ENCODE measurements around the gene CCDC9B. TPM values are rescaled to one million over a fixed set of nuclear protein-coding genes. Genes with fewer than 3 reads are reported as not detected.

The CCDC9B gene
- total RNA-seq, 1 experiment from 2014 or later: 1.4 TPM

DNA sequence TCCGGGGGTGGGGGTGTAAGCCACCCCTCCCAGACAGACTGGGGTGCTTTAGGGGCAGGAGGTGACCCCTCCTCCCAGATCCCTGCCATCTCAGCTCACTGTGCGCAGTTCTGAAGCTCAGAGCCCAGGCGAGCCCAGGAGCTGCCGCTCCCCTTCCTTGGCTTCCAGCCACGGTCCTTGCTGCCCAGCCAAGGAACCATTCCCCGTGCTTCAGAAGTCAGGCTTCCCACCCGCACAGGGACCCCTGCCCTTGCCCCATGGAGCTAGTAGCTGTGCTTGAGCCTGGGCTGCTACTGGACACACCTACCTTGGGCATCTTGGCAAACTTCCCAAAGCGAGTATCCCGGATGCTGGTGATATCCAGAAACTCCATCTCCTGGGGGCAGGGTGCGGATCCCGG lies 37.8 kb downstream of the CCDC9B start:
- ChIA-PET POLR2A (interaction anchor here (1.0 kb wide), 1 partner anchor 37 kb away, joined by 3 read pairs; no protein-coding TSS in a partner anchor), CTCF (interaction anchor here (1.0 to 12.4 kb wide), 6 partner anchors 15 to 36 kb away, joined by 3 to 341 read pairs (median 31); partner anchors contain the start of genes ANKRD63 and INAFM2)
- TF ChIP-seq, protein P1, sequence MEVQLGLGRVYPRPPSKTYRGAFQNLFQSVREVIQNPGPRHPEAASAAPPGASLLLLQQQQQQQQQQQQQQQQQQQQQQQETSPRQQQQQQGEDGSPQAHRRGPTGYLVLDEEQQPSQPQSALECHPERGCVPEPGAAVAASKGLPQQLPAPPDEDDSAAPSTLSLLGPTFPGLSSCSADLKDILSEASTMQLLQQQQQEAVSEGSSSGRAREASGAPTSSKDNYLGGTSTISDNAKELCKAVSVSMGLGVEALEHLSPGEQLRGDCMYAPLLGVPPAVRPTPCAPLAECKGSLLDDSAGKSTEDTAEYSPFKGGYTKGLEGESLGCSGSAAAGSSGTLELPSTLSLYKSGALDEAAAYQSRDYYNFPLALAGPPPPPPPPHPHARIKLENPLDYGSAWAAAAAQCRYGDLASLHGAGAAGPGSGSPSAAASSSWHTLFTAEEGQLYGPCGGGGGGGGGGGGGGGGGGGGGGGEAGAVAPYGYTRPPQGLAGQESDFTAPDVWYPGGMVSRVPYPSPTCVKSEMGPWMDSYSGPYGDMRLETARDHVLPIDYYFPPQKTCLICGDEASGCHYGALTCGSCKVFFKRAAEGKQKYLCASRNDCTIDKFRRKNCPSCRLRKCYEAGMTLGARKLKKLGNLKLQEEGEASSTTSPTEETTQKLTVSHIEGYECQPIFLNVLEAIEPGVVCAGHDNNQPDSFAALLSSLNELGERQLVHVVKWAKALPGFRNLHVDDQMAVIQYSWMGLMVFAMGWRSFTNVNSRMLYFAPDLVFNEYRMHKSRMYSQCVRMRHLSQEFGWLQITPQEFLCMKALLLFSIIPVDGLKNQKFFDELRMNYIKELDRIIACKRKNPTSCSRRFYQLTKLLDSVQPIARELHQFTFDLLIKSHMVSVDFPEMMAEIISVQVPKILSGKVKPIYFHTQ (CRISPR knock-in tag; IDR thresholded peaks at IDR 0.05): no peak
- TF ChIP-seq, protein P2, sequence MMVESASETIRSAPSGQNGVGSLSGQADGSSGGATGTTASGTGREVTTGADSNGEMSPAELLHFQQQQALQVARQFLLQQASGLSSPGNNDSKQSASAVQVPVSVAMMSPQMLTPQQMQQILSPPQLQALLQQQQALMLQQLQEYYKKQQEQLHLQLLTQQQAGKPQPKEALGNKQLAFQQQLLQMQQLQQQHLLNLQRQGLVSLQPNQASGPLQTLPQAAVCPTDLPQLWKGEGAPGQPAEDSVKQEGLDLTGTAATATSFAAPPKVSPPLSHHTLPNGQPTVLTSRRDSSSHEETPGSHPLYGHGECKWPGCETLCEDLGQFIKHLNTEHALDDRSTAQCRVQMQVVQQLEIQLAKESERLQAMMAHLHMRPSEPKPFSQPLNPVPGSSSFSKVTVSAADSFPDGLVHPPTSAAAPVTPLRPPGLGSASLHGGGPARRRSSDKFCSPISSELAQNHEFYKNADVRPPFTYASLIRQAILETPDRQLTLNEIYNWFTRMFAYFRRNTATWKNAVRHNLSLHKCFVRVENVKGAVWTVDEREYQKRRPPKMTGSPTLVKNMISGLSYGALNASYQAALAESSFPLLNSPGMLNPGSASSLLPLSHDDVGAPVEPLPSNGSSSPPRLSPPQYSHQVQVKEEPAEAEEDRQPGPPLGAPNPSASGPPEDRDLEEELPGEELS (CRISPR knock-in tag; IDR thresholded peaks at IDR 0.05): no peak
- TF ChIP-seq, protein P3, sequence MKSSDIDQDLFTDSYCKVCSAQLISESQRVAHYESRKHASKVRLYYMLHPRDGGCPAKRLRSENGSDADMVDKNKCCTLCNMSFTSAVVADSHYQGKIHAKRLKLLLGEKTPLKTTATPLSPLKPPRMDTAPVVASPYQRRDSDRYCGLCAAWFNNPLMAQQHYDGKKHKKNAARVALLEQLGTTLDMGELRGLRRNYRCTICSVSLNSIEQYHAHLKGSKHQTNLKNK (CRISPR knock-in tag; IDR thresholded peaks at IDR 0.05): no peak
- TF ChIP-seq EMX1 (CRISPR knock-in tag; IDR thresholded peaks at IDR 0.05): no peak
- no peak for TF ChIP-seq MXD4 (CRISPR knock-in tag; IDR thresholded peaks at IDR 0.05; ENCODE audit: borderline replicate concordance)
- no peak for TF ChIP-seq FOXP1 (CRISPR knock-in tag; IDR thresholded peaks at IDR 0.05; ENCODE audit: borderline replicate concordance)
- TF ChIP-seq NR2C2 (CRISPR knock-in tag; IDR thresholded peaks at IDR 0.05): no peak
- TF ChIP-seq, protein P4, sequence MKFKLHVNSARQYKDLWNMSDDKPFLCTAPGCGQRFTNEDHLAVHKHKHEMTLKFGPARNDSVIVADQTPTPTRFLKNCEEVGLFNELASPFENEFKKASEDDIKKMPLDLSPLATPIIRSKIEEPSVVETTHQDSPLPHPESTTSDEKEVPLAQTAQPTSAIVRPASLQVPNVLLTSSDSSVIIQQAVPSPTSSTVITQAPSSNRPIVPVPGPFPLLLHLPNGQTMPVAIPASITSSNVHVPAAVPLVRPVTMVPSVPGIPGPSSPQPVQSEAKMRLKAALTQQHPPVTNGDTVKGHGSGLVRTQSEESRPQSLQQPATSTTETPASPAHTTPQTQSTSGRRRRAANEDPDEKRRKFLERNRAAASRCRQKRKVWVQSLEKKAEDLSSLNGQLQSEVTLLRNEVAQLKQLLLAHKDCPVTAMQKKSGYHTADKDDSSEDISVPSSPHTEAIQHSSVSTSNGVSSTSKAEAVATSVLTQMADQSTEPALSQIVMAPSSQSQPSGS (CRISPR knock-in tag; IDR thresholded peaks at IDR 0.05; ENCODE audit: borderline replicate concordance, low read depth): no peak
- TF ChIP-seq, protein P5, sequence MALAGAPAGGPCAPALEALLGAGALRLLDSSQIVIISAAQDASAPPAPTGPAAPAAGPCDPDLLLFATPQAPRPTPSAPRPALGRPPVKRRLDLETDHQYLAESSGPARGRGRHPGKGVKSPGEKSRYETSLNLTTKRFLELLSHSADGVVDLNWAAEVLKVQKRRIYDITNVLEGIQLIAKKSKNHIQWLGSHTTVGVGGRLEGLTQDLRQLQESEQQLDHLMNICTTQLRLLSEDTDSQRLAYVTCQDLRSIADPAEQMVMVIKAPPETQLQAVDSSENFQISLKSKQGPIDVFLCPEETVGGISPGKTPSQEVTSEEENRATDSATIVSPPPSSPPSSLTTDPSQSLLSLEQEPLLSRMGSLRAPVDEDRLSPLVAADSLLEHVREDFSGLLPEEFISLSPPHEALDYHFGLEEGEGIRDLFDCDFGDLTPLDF (CRISPR knock-in tag; IDR thresholded peaks at IDR 0.05): no peak
- TF ChIP-seq JUN (CRISPR knock-in tag; IDR thresholded peaks at IDR 0.05): no peak
- TF ChIP-seq ESRRA (CRISPR knock-in tag; IDR thresholded peaks at IDR 0.05; ENCODE audit: borderline replicate concordance): no peak
- TF ChIP-seq, protein P6, sequence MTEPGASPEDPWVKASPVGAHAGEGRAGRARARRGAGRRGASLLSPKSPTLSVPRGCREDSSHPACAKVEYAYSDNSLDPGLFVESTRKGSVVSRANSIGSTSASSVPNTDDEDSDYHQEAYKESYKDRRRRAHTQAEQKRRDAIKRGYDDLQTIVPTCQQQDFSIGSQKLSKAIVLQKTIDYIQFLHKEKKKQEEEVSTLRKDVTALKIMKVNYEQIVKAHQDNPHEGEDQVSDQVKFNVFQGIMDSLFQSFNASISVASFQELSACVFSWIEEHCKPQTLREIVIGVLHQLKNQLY (CRISPR knock-in tag; IDR thresholded peaks at IDR 0.05): no peak
- no peak for TF ChIP-seq CREB1 (CRISPR knock-in tag; IDR thresholded peaks at IDR 0.05)
- no peak for TF ChIP-seq GTF2I (CRISPR knock-in tag; conservative IDR thresholded peaks at IDR 0.05)
- no peak for TF ChIP-seq TEAD4 (CRISPR knock-in tag; IDR thresholded peaks at IDR 0.05)
- TF ChIP-seq FOXJ3 (CRISPR knock-in tag; IDR thresholded peaks at IDR 0.05; ENCODE audit: borderline replicate concordance): no peak
- TF ChIP-seq, protein P7, sequence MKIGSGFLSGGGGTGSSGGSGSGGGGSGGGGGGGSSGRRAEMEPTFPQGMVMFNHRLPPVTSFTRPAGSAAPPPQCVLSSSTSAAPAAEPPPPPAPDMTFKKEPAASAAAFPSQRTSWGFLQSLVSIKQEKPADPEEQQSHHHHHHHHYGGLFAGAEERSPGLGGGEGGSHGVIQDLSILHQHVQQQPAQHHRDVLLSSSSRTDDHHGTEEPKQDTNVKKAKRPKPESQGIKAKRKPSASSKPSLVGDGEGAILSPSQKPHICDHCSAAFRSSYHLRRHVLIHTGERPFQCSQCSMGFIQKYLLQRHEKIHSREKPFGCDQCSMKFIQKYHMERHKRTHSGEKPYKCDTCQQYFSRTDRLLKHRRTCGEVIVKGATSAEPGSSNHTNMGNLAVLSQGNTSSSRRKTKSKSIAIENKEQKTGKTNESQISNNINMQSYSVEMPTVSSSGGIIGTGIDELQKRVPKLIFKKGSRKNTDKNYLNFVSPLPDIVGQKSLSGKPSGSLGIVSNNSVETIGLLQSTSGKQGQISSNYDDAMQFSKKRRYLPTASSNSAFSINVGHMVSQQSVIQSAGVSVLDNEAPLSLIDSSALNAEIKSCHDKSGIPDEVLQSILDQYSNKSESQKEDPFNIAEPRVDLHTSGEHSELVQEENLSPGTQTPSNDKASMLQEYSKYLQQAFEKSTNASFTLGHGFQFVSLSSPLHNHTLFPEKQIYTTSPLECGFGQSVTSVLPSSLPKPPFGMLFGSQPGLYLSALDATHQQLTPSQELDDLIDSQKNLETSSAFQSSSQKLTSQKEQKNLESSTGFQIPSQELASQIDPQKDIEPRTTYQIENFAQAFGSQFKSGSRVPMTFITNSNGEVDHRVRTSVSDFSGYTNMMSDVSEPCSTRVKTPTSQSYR (CRISPR knock-in tag; IDR thresholded peaks at IDR 0.05): no peak
- TF ChIP-seq CBFB (CRISPR knock-in tag; IDR thresholded peaks at IDR 0.05; ENCODE audit: low read depth): no peak

More for the DNA sequence above, 37.8 kb downstream of the CCDC9B start:
- Mint-ChIP-seq H3K4me1 (peaks cover 29% of the 10 kb centered on the region), H3K36me3 (peaks cover 18% of the 10 kb centered on the region), H3K4me3 (no peak overlapping the region), H3K27me3 (ENCODE audit: low read depth) (no peaks in the 10 kb centered on the region; the same call in 1 of the 2 replicates), H3K9me3 (peaks cover 16% of the 10 kb centered on the region), H3K27ac (no peak overlapping the region)
- ATAC-seq: no peak
- no peak for DNase-seq (ENCODE audit: low spot score)

Data from WTC11 (cell line).